ENCODE results near the gene SMARCD2.
A peak's percentile ranks its signal among the peaks of the same experiment; 100 is the strongest.

SMARCD2 gene

DNA sequence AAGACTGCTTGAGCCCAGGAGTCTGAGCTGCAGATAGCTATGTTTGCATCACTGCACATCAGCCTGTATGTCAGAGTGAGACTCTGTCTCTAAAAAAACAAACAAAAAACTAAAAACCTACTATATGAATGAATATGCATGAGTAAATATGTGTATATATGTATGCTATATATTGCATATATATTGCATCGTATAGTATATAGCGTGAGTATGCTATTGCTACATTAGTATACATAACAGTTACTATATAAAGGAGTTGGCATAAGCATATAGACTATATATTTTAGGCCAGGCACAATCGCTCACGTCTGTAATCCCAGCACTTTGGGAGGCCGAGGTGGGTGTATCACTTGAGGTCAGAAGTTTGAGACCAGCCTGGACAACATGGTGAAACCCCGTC lies 52.4 kb downstream of the SMARCD2 start:
- Histone ChIP-seq H3K4me3 (ENCODE audit: low read depth in 1 of 2, low read length in 1 of 2) (no peak overlapping the region), H3K4me1 (ENCODE audit: control insufficient read depth in 1 of 2, insufficient read depth in 1 of 2, low read depth in 1 of 2, low read length in 1 of 2) (no peaks in the 10 kb centered on the region), H3K27me3 (no peaks in the 10 kb centered on the region), H3K27ac (no peak overlapping the region), H3K9me3 (no peaks in the 10 kb centered on the region), H3K36me3 (peaks cover 76% of the 10 kb centered on the region)
- TF ChIP-seq, protein P1, sequence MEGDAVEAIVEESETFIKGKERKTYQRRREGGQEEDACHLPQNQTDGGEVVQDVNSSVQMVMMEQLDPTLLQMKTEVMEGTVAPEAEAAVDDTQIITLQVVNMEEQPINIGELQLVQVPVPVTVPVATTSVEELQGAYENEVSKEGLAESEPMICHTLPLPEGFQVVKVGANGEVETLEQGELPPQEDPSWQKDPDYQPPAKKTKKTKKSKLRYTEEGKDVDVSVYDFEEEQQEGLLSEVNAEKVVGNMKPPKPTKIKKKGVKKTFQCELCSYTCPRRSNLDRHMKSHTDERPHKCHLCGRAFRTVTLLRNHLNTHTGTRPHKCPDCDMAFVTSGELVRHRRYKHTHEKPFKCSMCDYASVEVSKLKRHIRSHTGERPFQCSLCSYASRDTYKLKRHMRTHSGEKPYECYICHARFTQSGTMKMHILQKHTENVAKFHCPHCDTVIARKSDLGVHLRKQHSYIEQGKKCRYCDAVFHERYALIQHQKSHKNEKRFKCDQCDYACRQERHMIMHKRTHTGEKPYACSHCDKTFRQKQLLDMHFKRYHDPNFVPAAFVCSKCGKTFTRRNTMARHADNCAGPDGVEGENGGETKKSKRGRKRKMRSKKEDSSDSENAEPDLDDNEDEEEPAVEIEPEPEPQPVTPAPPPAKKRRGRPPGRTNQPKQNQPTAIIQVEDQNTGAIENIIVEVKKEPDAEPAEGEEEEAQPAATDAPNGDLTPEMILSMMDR (IDR thresholded peaks at IDR 0.05) = no peak

DNA sequence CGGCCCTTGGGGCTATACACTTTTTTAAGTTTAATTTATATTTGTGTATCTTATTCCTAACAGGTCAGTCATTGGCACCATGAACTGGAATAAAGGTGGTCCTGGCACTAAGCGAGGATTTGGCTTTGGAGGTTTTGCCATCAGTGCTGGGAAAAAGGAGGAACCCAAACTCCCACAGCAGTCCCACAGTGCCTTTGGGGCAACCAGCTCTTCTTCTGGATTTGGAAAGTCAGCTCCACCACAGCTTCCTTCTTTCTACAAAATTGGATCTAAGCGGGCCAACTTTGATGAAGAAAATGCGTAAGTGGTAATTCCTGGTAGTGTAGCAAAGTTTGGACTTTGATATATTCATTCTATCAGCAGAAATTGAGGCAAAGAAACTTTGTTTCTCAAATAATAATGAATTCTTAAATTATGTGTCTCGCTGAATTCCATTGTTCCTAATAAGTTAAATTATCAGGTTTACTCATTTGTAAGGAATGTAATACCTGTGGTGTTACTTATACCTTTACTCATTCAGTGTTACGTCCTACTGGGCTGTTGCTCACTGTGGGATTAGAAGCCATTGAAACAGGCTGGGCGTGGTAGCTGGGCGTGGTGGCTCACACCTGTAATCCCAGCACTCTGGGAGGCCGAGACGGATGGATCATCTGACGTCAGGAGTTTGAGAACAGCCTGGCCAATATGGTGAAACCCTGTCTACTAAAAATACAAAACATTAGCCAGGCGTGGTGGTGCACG lies 55.3 kb downstream of the SMARCD2 start:
- TF ChIP-seq, protein P1 (IDR thresholded peaks at IDR 0.05) = no peak
- Histone ChIP-seq H3K36me3 (peaks cover 61% of the 10 kb centered on the region), H3K9me3 (no peaks in the 10 kb centered on the region), H3K27ac (peak overlapping the region; percentile 30), H3K4me1 (ENCODE audit: control insufficient read depth in 1 of 2, insufficient read depth in 1 of 2, low read depth in 1 of 2, low read length in 1 of 2) (no peaks in the 10 kb centered on the region), H3K27me3 (no peaks in the 10 kb centered on the region), H3K4me3 (ENCODE audit: low read depth in 1 of 2, low read length in 1 of 2) (no peak overlapping the region)

DNA sequence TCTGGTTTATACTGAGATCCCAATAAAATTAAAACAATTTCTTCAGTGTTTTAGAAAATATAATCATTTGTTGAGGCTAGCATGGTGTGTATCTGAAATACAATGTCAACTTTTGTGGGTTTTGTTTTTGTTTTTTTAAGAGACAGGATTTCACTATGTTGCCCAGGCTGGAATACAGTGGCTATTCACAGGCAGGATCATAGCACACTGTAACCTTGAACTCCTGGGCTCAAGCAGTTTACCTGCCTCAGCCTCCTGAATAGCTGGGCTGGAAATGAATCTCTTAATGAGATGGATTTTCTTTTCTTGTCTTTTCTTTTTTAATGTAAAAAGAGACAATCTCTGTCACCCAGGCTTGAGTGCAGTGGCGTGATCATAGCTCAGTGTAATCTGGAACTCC lies 56.4 kb downstream of the SMARCD2 start:
- TF ChIP-seq, protein P1 (IDR thresholded peaks at IDR 0.05) = no peak
- H3K9me3 ChIP-seq = no peaks in the 10 kb centered on the region
- H3K4me3 ChIP-seq (ENCODE audit: low read depth in 1 of 2, low read length in 1 of 2) = no peak overlapping the region
- no peaks in the 10 kb centered on the region for H3K4me1 ChIP-seq (ENCODE audit: control insufficient read depth in 1 of 2, insufficient read depth in 1 of 2, low read depth in 1 of 2, low read length in 1 of 2)
- H3K36me3 ChIP-seq = peaks cover 51% of the 10 kb centered on the region
- no peaks in the 10 kb centered on the region for H3K27me3 ChIP-seq
- H3K27ac ChIP-seq = no peak overlapping the region

DNA sequence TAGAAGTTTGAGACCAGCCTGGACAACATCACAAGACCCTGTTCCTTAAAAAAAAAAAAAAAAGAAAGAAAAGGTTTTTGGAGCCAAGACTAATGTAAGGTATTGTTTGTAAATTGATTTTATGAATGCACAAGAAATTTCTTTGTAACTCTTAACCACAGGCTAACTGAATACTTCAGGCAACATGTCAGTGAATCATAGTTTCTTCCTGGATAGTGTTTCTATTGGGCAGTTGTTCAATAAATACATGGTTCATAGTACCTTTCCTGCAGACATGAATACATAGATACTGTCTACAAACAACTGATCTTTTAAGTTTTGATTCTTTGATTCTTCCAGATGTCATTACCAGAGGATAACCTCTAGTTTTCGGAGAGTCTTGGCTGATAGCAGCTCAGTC lies 56.9 kb downstream of the SMARCD2 start:
- no peaks in the 10 kb centered on the region for H3K9me3 ChIP-seq
- peaks cover 47% of the 10 kb centered on the region for H3K36me3 ChIP-seq
- H3K27ac ChIP-seq = no peak overlapping the region

DNA sequence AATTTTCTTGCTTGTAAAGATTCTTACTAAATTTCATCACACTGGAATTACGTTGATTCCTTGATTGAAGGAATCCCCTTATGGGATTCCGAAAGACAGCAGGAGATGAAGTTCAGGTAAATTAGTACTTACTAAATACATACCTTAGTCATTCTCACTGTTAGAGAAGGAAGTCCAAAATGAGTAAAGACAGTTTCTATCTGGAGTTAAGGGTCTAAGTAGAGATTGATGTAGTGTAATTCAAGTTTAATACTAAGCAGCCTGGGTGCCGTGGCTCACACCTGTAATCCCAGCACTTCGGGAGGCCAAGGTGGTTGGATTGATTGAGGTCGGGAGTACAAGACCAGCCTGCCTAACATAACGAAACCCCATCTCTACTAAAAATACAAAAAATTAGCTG lies 59.0 kb downstream of the SMARCD2 start:
- TF ChIP-seq, protein P1 (IDR thresholded peaks at IDR 0.05) = no peak
- Histone ChIP-seq H3K27me3 (no peaks in the 10 kb centered on the region), H3K4me1 (ENCODE audit: control insufficient read depth in 1 of 2, insufficient read depth in 1 of 2, low read depth in 1 of 2, low read length in 1 of 2) (no peaks in the 10 kb centered on the region), H3K27ac (no peak overlapping the region), H3K4me3 (ENCODE audit: low read depth in 1 of 2, low read length in 1 of 2) (no peak overlapping the region), H3K9me3 (no peaks in the 10 kb centered on the region), H3K36me3 (peaks cover 28% of the 10 kb centered on the region)

More for the DNA sequence above, 56.9 kb downstream of the SMARCD2 start:
- Histone ChIP-seq H3K27me3 (no peaks in the 10 kb centered on the region), H3K4me3 (ENCODE audit: low read depth in 1 of 2, low read length in 1 of 2) (no peak overlapping the region), H3K4me1 (ENCODE audit: control insufficient read depth in 1 of 2, insufficient read depth in 1 of 2, low read depth in 1 of 2, low read length in 1 of 2) (no peaks in the 10 kb centered on the region)
- TF ChIP-seq, protein P1 (IDR thresholded peaks at IDR 0.05) = no peak
